GM10248 (cell line): Measurements from ENCODE around the gene GPATCH4.

Experiments used
- CTCF ChIA-PET: fragments of 300-600 bp; sonication (Branson Sonifier 250); formaldehyde crosslinking; extraction: SDS; loops from one replicate; lab custom pipeline; 2021; ENCODE audit warnings: antibody characterized with exemption; lab: Yijun Ruan, JAX
- POLR2A ChIA-PET: fragments of 350-650 bp; sonication (Branson Sonifier 250); formaldehyde crosslinking; extraction: SDS; loops from one replicate; lab custom pipeline; 2020; ENCODE audit warnings: antibody characterized with exemption; lab: Yijun Ruan, JAX
- DNase-seq: peaks from one replicate; pipeline ENCODE4 v3.0.0; 2012; ENCODE audit errors: extremely low spot score
- CTCF ChIP-seq: IDR thresholded peaks from 2 replicates; pipeline ENCODE4 v1.5.1; 2012; ENCODE audit warnings: mild to moderate bottlenecking, low read depth; ENCODE audit errors: extremely low read depth, missing control alignments, control extremely low read depth

GPATCH4 gene

GRCh38 chr1:156586323-156586722, 15.0 kb downstream of the GPATCH4 start:
- DNase-seq, result no peak
- TF ChIP-seq CTCF, result no peak
- ChIA-PET CTCF (interaction anchor here (1.1 to 2.8 kb wide), 10 partner anchors 13 to 106 kb away, joined by 3 to 17 read pairs (median 4); partner anchors contain the start of gene MEF2D), POLR2A (no interaction called here)

- no peak for DNase-seq
- POLR2A ChIA-PET, result no interaction called here
- CTCF ChIA-PET, result interaction anchor here (1.1 to 2.8 kb wide), 9 partner anchors 8 to 105 kb away, joined by 3 to 17 read pairs (median 4); partner anchors contain the start of gene MEF2D
- TF ChIP-seq CTCF, result peak; percentile 37
Observed at GRCh38 chr1:156584813-156585212, 16.5 kb downstream of the GPATCH4 start.

- CTCF ChIA-PET, result interaction anchor here (2.0 kb wide), 1 partner anchor 10 kb away, joined by 4 read pairs; no protein-coding TSS in a partner anchor
Observed at GRCh38 chr1:156583821-156584622, 17.3 kb downstream of the GPATCH4 start.

GRCh38 chr1:156582388-156583017, 18.8 kb downstream of the GPATCH4 start:
- TF ChIP-seq CTCF, result peak; percentile 9
- ChIA-PET CTCF (interaction anchor here (0.7 to 5.2 kb wide), 13 partner anchors 9 to 136 kb away, joined by 3 to 24 read pairs (median 4); partner anchors contain the start of genes GPATCH4 and NAXE), POLR2A (no interaction called here)
- peak; percentile 41 for DNase-seq

More at GRCh38 chr1:156583821-156584622, 17.3 kb downstream of the GPATCH4 start:
- POLR2A ChIA-PET, result no interaction called here
- DNase-seq, result peak; percentile 85
- peak; percentile 85 for TF ChIP-seq CTCF

GRCh38 chr1:156581661-156582387, 19.5 kb downstream of the GPATCH4 start:
- ChIA-PET POLR2A (no interaction called here), CTCF (interaction anchor here (0.7 to 5.2 kb wide), 19 partner anchors 10 to 196 kb away, joined by 3 to 24 read pairs (median 4); partner anchors contain the start of genes GPATCH4 and NAXE)
- peak; percentile 42 for DNase-seq
- no peak for TF ChIP-seq CTCF
